Heart right ventricle (tissue), 16 donors: ENCODE results near the gene RAC3. TPM values are rescaled to one million over a fixed set of nuclear protein-coding genes. Genes with fewer than 3 reads are reported as not detected.

Experiments used
- ATAC-seq, 8 donors: fragments of 200-7000 bp; cut with Tn5 transposase; one replicate each; pipeline ENCODE4 v1.9.1; 2020; ENCODE audit warnings: mild to moderate bottlenecking in 8 of 8, moderate library complexity in 8 of 8, moderate number of reproducible peaks in 1 of 8
- DNase-seq, 2 donors: peaks; one replicate each; pipeline ENCODE4 v3.0.0-alpha.2; 2020
- H3K27ac ChIP-seq, 10 donors: fragments of 200-600 bp; sonication (generic) in 2 of 10; one replicate each; pipeline versions ENCODE4 v1.5.0 to v1.8.0; 2020 to 2022; ENCODE audit warnings: mild to moderate bottlenecking in 3 of 10
- H3K27me3 ChIP-seq, 7 donors: fragments of 200-600 bp; one replicate each; pipeline ENCODE4 v1.8.0; 2021 to 2022; ENCODE audit warnings: mild to moderate bottlenecking in 2 of 7
- H3K36me3 ChIP-seq, 9 donors: fragments of 200-600 bp; sonication (generic) in 1 of 9; one replicate each; pipeline versions ENCODE4 v1.5.0 to v1.8.0; 2020 to 2022; ENCODE audit warnings: mild to moderate bottlenecking in 2 of 9
- H3K4me1 ChIP-seq, 9 donors: fragments of 200-600 bp; sonication (generic) in 1 of 9; one replicate each; pipeline versions ENCODE4 v1.5.0 to v1.8.0; 2020 to 2022; ENCODE audit warnings: mild to moderate bottlenecking in 4 of 9
- H3K4me3 ChIP-seq, 10 donors: fragments of 200-600 bp; sonication (generic) in 2 of 10; one replicate each; pipeline versions ENCODE4 v1.5.0 to v1.8.0; 2020 to 2022; ENCODE audit warnings: mild to moderate bottlenecking in 7 of 10, moderate library complexity in 2 of 10
- H3K9me3 ChIP-seq, 11 donors: fragments of 200-600 bp in 10 of 11; sonication (generic) in 2 of 11; one replicate each; pipeline versions ENCODE4 v1.5.0 to v1.8.0; 2013 to 2022; ENCODE audit warnings: mild to moderate bottlenecking in 2 of 11, control low read depth in 1 of 11, moderate library complexity in 1 of 11
- CTCF ChIP-seq, 9 donors: fragments of 200-600 bp; sonication (generic) in 2 of 9; IDR thresholded peaks; one replicate each; pipeline versions ENCODE4 v1.5.0 to v1.8.0; 2021 to 2022; ENCODE audit warnings: antibody characterized with exemption in 9 of 9, mild to moderate bottlenecking in 5 of 9, moderate library complexity in 1 of 9
- WGBS, 2 donors: extraction: QIAGEN DNeasy Blood & Tissue Kit; methylation state at CpG; one replicate each; pipeline ENCODE4 v1.1.7; 2013; ENCODE audit warnings: inconsistent platforms in 1 of 2; 5-methylcytosine and 5-hydroxymethylcytosine counted together
- intact Hi-C, 10 donors: fragments of 100-400 bp; cut with DNase I; formaldehyde crosslinking; loops; one replicate each; pipeline versions ENCODE4 v1.11.1 to v1.14.2; 2022
- polyA plus RNA-seq, 2 donors: library from polyadenylated mRNA; stranded (reverse); fragments of 200-250 nt; gene quantifications; one replicate each; pipeline ENCODE4 v1.2.3, GENCODE V29; 2013
- total RNA-seq, 10 donors: library from RNA; stranded (reverse); fragmentation: NEBNext Ultra II Directional in 3 of 10; extraction: Animal tissue kit (Norgen Biotek cat#: 25700) in 3 of 10; gene quantifications; one replicate each; pipeline versions ENCODE4 v1.2.1 to v1.2.4, GENCODE V29; 2021 to 2023
- donor health status: Arrhythmogenic right ventricular cardiomyopathy.
- donor health status: ischemic (EF 13 %, LVEDD 7.1; RV severe dilation, severe dysfunction).
- donor health status: healthy with polysubstance abuse.
- donor health status: DM: no; HTN: yes; CAD: no.
- donor health status: DM: no; HTN: no; CAD: no.
- donor health status: ischemic (EF 25% LVEDD 6.9; RV normal size, moderate dysfunction).
- donor health status: ischemic (EF 25% LVEDD 5.7; RV mildly dilated, moderate dysfunction).
- donor health status: healthy.
- donor health status: DM: yes; HTN: yes; CAD: no.
- donor health status: Ischemic cardiomyopathy.
- donor health status: ischemic (EF 35%, LVEDD 5.7; RV mildly dilated, moderate dysfunction).
- donor health status: nonischemic (EF 11% LVEDD 7.7; RV severe dilation, severe dysfunction).
- donor health status: DM: yes; HTN: yes; CAD: no.
- donor health status: PGD.
- donor health status: ischemic (EF 29% LVEDD 5.4; RV normal size, mild dysfunction).
- donor health status: nonischemic (EF 23%, LVEDD 6.1; RV moderate dilation, normal function).

Gene RAC3
- total and polyA plus RNA-seq, 12 donors = 0.82 to 3.3 (median 1.1) TPM

DNA sequence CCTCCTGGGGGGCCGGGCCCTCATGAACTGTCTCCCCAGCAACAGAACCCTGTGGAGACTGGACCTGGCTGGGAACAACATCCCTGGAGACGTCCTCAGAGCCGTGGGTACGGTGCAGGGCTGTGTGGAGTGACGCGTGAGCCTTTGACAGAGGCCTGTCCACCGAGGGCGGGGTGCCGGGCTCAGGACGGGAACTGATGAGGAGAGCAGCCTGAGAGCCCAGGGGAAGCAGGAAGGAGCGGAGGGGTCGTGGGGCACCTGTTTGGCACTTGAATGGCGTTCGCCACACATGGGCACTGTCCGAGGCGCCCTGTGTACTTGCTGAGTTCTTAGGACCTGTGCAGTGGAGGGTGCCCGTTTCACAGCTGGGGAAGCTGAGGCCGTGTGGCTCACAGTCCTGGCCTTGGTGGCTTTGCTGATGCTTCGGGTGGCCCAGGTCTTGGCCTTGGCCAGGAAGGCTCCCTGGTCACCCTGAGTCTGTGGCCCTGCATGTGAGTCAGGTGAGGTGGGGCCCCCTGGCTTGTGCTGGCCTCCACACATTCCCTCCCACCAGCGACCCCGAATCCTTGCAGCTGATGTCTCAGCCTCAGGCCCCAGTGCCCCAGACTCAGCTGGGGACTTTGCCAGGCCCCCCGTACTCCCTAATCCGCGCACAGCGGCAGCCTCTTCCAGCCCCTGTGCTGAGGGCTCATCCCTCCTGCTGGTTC is 5.9 kb upstream of the RAC3 start:
- Histone ChIP-seq H3K36me3 (peaks cover 0 to 8% (median 0%) of the 10 kb centered on the region in 9 donors), H3K9me3 (no peaks in the 10 kb centered on the region), H3K4me3 (no peak overlapping the region), H3K4me1 (peaks cover 24 to 48% (median 39%) of the 10 kb centered on the region in 9 donors), H3K27me3 (no peaks in the 10 kb centered on the region), H3K27ac (no peak overlapping the region)
- DNase-seq (no peak), ATAC-seq (no peak)
- WGBS, 2 donors = 93 to 95% methylated on average over 25 of the region's 25 CpGs
- intact Hi-C loops = no loop called here
- no peak for TF ChIP-seq CTCF (IDR thresholded peaks at IDR 0.05)

- 96 to 99% methylated on average over 13 of the region's 13 CpGs for WGBS, 2 donors
- no peak for ATAC-seq
- TF ChIP-seq CTCF (IDR thresholded peaks at IDR 0.05) = no peak
- DNase-seq = no peak
- no peaks in the 10 kb centered on the region for H3K9me3 ChIP-seq
- H3K36me3 ChIP-seq = peaks cover 0 to 8% (median 0%) of the 10 kb centered on the region in 9 donors
- H3K27ac ChIP-seq = no peak overlapping the region
- H3K27me3 ChIP-seq = peaks cover 0 to 10% (median 6%) of the 10 kb centered on the region in 7 donors
- no peak overlapping the region for H3K4me3 ChIP-seq
- peaks cover 16 to 47% (median 34%) of the 10 kb centered on the region in 9 donors for H3K4me1 ChIP-seq
- intact Hi-C loops = loop anchor here in 2 of 10 donors (2.0 kb wide), 2 partner anchors 125 to 127 kb away; no protein-coding TSS in a partner anchor
Observed at GRCh38 chr17:82028246-82028645, 3.2 kb upstream of the RAC3 start.

DNA sequence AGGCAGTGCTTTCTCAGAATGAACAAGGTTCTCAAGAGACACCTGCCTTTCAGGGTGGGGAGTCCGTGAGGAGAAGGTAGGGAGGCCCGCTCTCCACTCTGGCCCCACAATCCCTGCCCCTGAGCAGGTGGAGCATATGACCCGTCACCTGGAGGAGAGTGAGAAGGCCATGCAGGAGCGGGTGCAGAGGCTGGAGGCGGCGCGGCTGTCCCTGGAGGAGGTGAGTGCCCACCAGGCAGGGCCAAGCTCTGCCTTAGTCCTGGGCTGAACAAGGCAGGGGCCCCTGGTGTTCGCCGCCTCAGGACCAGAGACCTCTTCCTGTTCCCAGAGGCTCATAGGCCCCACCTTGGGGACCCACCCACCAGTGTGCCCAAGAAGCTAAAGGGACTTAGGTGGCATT is 2.5 kb upstream of the RAC3 start:
- Histone ChIP-seq H3K4me3 (no peak overlapping the region), H3K9me3 (no peaks in the 10 kb centered on the region), H3K4me1 (peaks cover 11 to 40% (median 27%) of the 10 kb centered on the region in 9 donors), H3K27ac (no peak overlapping the region), H3K36me3 (peaks cover 0 to 8% (median 0%) of the 10 kb centered on the region in 9 donors), H3K27me3 (peaks cover 0 to 10% (median 6%) of the 10 kb centered on the region in 7 donors)
- intact Hi-C loops = loop anchor here in 2 of 10 donors (2.0 kb wide), 2 partner anchors 124 to 126 kb away; no protein-coding TSS in a partner anchor
- DNase-seq (no peak), ATAC-seq (no peak)
- no peak for TF ChIP-seq CTCF (IDR thresholded peaks at IDR 0.05)
- WGBS, 2 donors = 97 to 98% methylated on average over 9 of the region's 9 CpGs

- 72 to 74% methylated on average over 16 of the region's 16 CpGs for WGBS, 2 donors
- Histone ChIP-seq H3K36me3 (peaks cover 0 to 8% (median 0%) of the 10 kb centered on the region in 9 donors), H3K4me3 (no peak overlapping the region), H3K27ac (no peak overlapping the region), H3K9me3 (no peaks in the 10 kb centered on the region), H3K27me3 (peaks cover 0 to 10% (median 6%) of the 10 kb centered on the region in 7 donors), H3K4me1 (peaks cover 7 to 36% (median 23%) of the 10 kb centered on the region in 9 donors)
- peak in 6 of 8 donors; percentile 5 to 44 (median 18) for ATAC-seq
- no peak for TF ChIP-seq CTCF (IDR thresholded peaks at IDR 0.05)
- DNase-seq = peak in 1 of 2 donors; percentile 68
- intact Hi-C loops = loop anchor here in 2 of 10 donors (2.0 kb wide), 2 partner anchors 123 to 125 kb away; no protein-coding TSS in a partner anchor
Observed at GRCh38 chr17:82029391-82029790, 2.1 kb upstream of the RAC3 start.
